GM12878 (cell line): ENCODE measurements around the gene PSIP1. TPM values are rescaled to one million over a fixed set of nuclear protein-coding genes. Genes with fewer than 3 reads are reported as not detected.

ENCODE experiments used
- ATAC-seq: fragments of 200-7000 bp; cut with Tn5 transposase; 3 replicates; pipeline ENCODE4 v1.9.1; 2020; ENCODE audit warnings: mild to moderate bottlenecking, moderate library complexity
- BruUV-seq: library from RNA; stranded (reverse); fragments of 400-500 nt; replicated peaks from 2 replicates; lab custom pipeline; 2021; lab: Mats Ljungman, UMichigan
- CTCF ChIA-PET: fragments of 300-600 bp; sonication (Branson Sonifier 250); formaldehyde crosslinking; extraction: SDS; loops from one replicate; lab custom pipeline; 2021; ENCODE audit warnings: inconsistent platforms; lab: Yijun Ruan, JAX
- POLR2A ChIA-PET: fragments of 350-600 bp; formaldehyde crosslinking; extraction: SDS; loops from one replicate; lab custom pipeline; 2021; ENCODE audit warnings: inconsistent platforms; lab: Charles Lee
- RAD21 ChIA-PET: fragments of 300-600 bp; sonication (Branson Sonifier 250); formaldehyde crosslinking; loops from one replicate; lab custom pipeline; 2023; ENCODE audit warnings: antibody characterized with exemption; ENCODE audit not compliant: unreplicated experiment; lab: Charles Lee
- SMC1A ChIA-PET: fragments of 300-600 bp; sonication (Branson Sonifier 250); formaldehyde crosslinking; loops from one replicate; lab custom pipeline; 2023; ENCODE audit not compliant: unreplicated experiment, uncharacterized antibody; lab: Charles Lee
- DNase-seq: peaks from one replicate; pipeline ENCODE4 v3.0.0-alpha.2; 2011; ENCODE audit warnings: low read depth, low spot score
- FAIRE-seq: peaks from 3 replicates; lab custom pipeline; 2011; peaks lifted over from hg19 to GRCh38; lab: Jason Lieb, UNC
- H2AFZ ChIP-seq: 2 replicates; pipeline ENCODE4 v1.6.0; 2011; ENCODE audit warnings: low read depth, low read length, control low read depth; ENCODE audit not compliant: control insufficient read depth
- H3K27ac ChIP-seq: 2 replicates; pipeline ENCODE4 v1.5.1; 2011; ENCODE audit warnings: control low read depth; ENCODE audit not compliant: control insufficient read depth, insufficient read depth
- H3K27me3 ChIP-seq, 2 experiments: replicated peaks in 1 of 2; 2 replicates each; pipeline versions ENCODE4 v1.6.0 to v1.6.1; 2011; ENCODE audit warnings: low read length in 1 of 2; ENCODE audit not compliant: control insufficient read depth in 2 of 2, insufficient read depth in 2 of 2
- H3K36me3 ChIP-seq, 2 experiments: 2 replicates each; pipeline ENCODE4 v1.5.1; 2011; ENCODE audit warnings: low read length in 1 of 2; ENCODE audit not compliant: control insufficient read depth in 2 of 2, insufficient read depth in 2 of 2
- H3K4me1 ChIP-seq: 2 replicates; pipeline ENCODE4 v1.6.1; 2011; ENCODE audit warnings: mild to moderate bottlenecking, low read length, moderate library complexity, mixed read lengths; ENCODE audit not compliant: control insufficient read depth, insufficient read depth
- H3K4me2 ChIP-seq: 2 replicates; pipeline ENCODE4 v1.6.0; 2011; ENCODE audit warnings: control low read depth; ENCODE audit not compliant: control insufficient read depth, insufficient read depth
- H3K4me3 ChIP-seq: fragments of 200-600 bp; sonication (generic); 2 replicates; pipeline ENCODE4 v1.5.1; 2016
- H3K79me2 ChIP-seq: 2 replicates; pipeline ENCODE4 v1.6.0; 2011; ENCODE audit warnings: low read length; ENCODE audit not compliant: control insufficient read depth, insufficient read depth
- H3K9ac ChIP-seq: 2 replicates; pipeline ENCODE4 v1.8.0; 2011; ENCODE audit warnings: low read length, control low read depth, mixed read lengths; ENCODE audit not compliant: control insufficient read depth, insufficient read depth
- H3K9me3 ChIP-seq: replicated peaks from 3 replicates; pipeline ENCODE4 v1.5.1; 2011; ENCODE audit warnings: mild to moderate bottlenecking, low read length; ENCODE audit not compliant: control insufficient read depth, insufficient read depth
- H4K20me1 ChIP-seq: 2 replicates; pipeline ENCODE4 v1.6.0; 2011; ENCODE audit not compliant: control insufficient read depth, insufficient read depth
- FOXM1 ChIP-seq: IDR thresholded peaks from 2 replicates; pipeline ENCODE4 v1.6.1; 2012; ENCODE audit warnings: low read depth, mild to moderate bottlenecking, inconsistent platforms, low read length, moderate library complexity
- HSF1 ChIP-seq: fragments of 150-350 bp; IDR thresholded peaks from 2 replicates; pipeline ENCODE4 v1.6.1; 2014; ENCODE audit warnings: mild to moderate bottlenecking, low read depth, low read length
- POLR2AphosphoS2 ChIP-seq: IDR thresholded peaks from 2 replicates; pipeline ENCODE4 v1.6.1; 2011; ENCODE audit warnings: low read depth, mild to moderate bottlenecking, low read length, improper control_type of control experiment, moderate library complexity
- WGBS: methylation state at CpG from one replicate; pipeline ENCODE4 v1.1.6; 2016; ENCODE audit warnings: low lambda C conversion rate; ENCODE audit not compliant: insufficient replicate concordance, insufficient coverage; ENCODE audit errors: missing lambda C conversion rate; 5-methylcytosine and 5-hydroxymethylcytosine counted together
- in situ Hi-C: fragments of 300-500 bp; cut with MboI; formaldehyde crosslinking; loops from 9 replicates; pipeline ENCODE4 v1.14.3; 2018; ENCODE audit warnings: mixed read lengths
- intact Hi-C: fragments of 100-400 bp; cut with micrococcal nuclease; formaldehyde crosslinking; loops from one replicate; pipeline ENCODE4 v1.14.2; 2022; ENCODE audit not compliant: unreplicated experiment
- polyA plus RNA-seq, 11 experiments: library from polyadenylated mRNA; depleted of rRNA in 4 of 11; unstranded in 6 of 11; stranded (reverse) in 5 of 11; fragments of >200 nt; fragmentation: Nextera tagmentation in 4 of 11; fragmentation: Illumina TruSeq in 1 of 11; extraction: Ambion mirVana in 4 of 11; extraction: Trizol in 1 of 11; gene quantifications; 1 replicate in 1 of 11; 2 replicates in 10 of 11; pipeline versions ENCODE4 v1.2.1 to v1.2.3, GENCODE V29; 2011 to 2016; ENCODE audit warnings: inconsistent platforms in 2 of 11, missing spikeins in 2 of 11, low read depth in 1 of 11
- total RNA-seq, 4 experiments: library from RNA; depleted of rRNA in 3 of 4; stranded (reverse); fragments of >200 nt in 3 of 4; fragmentation: Illumina TruSeq in 1 of 4; extraction: Trizol in 1 of 4; gene quantifications; 2 replicates each; pipeline versions ENCODE4 v1.2.1 to v1.2.3, GENCODE V29; 2013 to 2021

Gene PSIP1
- total and polyA plus RNA-seq, 10 of the 15 experiments (the other 5 are each of a cell fraction or from before 2014, with no cell fraction given), result 75.5 to 299 (median 173) TPM

- H3K27me3 ChIP-seq, result no peaks in the 10 kb centered on the region
- H3K4me2 ChIP-seq, result no peak overlapping the region
- ATAC-seq (no peak), DNase-seq (no peak), FAIRE-seq (no peak)
- ChIA-PET RAD21 (interaction anchor here (0.9 to 2.0 kb wide), 4 partner anchors 42 to 83 kb away, joined by 3 to 10 read pairs (median 4); partner anchors contain the start of gene CCDC171), CTCF (interaction anchor here (1.1 to 6.4 kb wide), 6 partner anchors 12 to 70 kb away, joined by 3 to 34 read pairs (median 4); no protein-coding TSS in a partner anchor), SMC1A (interaction anchor here (0.7 to 3.9 kb wide), 8 partner anchors 10 to 63 kb away, joined by 3 to 28 read pairs (median 5); no protein-coding TSS in a partner anchor), POLR2A (interaction anchor here (0.8 to 1.2 kb wide), 3 partner anchors 34 to 60 kb away, joined by 3 to 4 read pairs (median 3); no protein-coding TSS in a partner anchor)
- H2AFZ ChIP-seq, result no peak overlapping the region
- BruUV-seq, result no TSS peak
- H3K9me3 ChIP-seq, result no peaks in the 10 kb centered on the region
- no peaks in the 10 kb centered on the region for H4K20me1 ChIP-seq
- in situ Hi-C loops, result no loop called here
- peaks cover 5 to 41% of the 10 kb centered on the region in 2 experiments for H3K36me3 ChIP-seq
- intact Hi-C loops, result no loop called here
- no peak overlapping the region for H3K27ac ChIP-seq
- H3K79me2 ChIP-seq, result no peaks in the 10 kb centered on the region
- H3K9ac ChIP-seq, result no peak overlapping the region
- no peak for TF ChIP-seq FOXM1
- TF ChIP-seq POLR2AphosphoS2, result 0 out of 2 replicates have a peak, but pooled peaks have one; percentile 43
- TF ChIP-seq, all 136 proteins: peak for 1
- WGBS, result 98% methylated on average over 2 of the region's 2 CpGs
- H3K4me1 ChIP-seq, result no peaks in the 10 kb centered on the region
- H3K4me3 ChIP-seq, result no peak overlapping the region
Observed at GRCh38 chr9:15469862-15470261, 40.9 kb downstream of the PSIP1 start.

- RAD21 ChIA-PET, result interaction anchor here (0.7 to 0.9 kb wide), 2 partner anchors 43 to 64 kb away, joined by 3 to 4 read pairs; no protein-coding TSS in a partner anchor
- H3K4me1 ChIP-seq, result no peaks in the 10 kb centered on the region
- H3K36me3 ChIP-seq, result peaks cover 5 to 41% of the 10 kb centered on the region in 2 experiments
- DNase-seq (no peak), FAIRE-seq (no peak), ATAC-seq (no peak)
- H3K27me3 ChIP-seq, result no peaks in the 10 kb centered on the region
- H3K9me3 ChIP-seq, result no peaks in the 10 kb centered on the region
- intact Hi-C loops (no loop called here), in situ Hi-C loops (no loop called here)
- H3K79me2 ChIP-seq, result no peaks in the 10 kb centered on the region
- BruUV-seq, result no TSS peak
- H3K4me2 ChIP-seq, result no peak overlapping the region
- TF ChIP-seq HSF1, result no peak
- TF ChIP-seq POLR2AphosphoS2, result 0 out of 2 replicates have a peak, but pooled peaks have one; percentile 36
- H4K20me1 ChIP-seq, result no peaks in the 10 kb centered on the region
- CTCF ChIA-PET, result interaction anchor here (0.6 to 6.4 kb wide), 9 partner anchors 11 to 190 kb away, joined by 3 to 34 read pairs (median 4); no protein-coding TSS in a partner anchor
- H3K9ac ChIP-seq, result no peak overlapping the region
- 95% methylated on average over 1 of the region's 1 CpG for WGBS
- no peak overlapping the region for H3K4me3 ChIP-seq
- SMC1A ChIA-PET, result interaction anchor here (0.7 to 3.9 kb wide), 7 partner anchors 13 to 63 kb away, joined by 3 to 28 read pairs (median 7); no protein-coding TSS in a partner anchor
- no peak overlapping the region for H2AFZ ChIP-seq
- H3K27ac ChIP-seq, result no peak overlapping the region
- POLR2A ChIA-PET, result interaction anchor here (0.8 to 1.2 kb wide), 3 partner anchors 34 to 61 kb away, joined by 3 to 4 read pairs (median 3); no protein-coding TSS in a partner anchor
Observed at GRCh38 chr9:15469406-15469805, 41.4 kb downstream of the PSIP1 start.
